Stomach (tissue), 4 donors: ENCODE results near the gene EN2.

Experiments used
- EP300 ChIP-seq: sonication (generic); formaldehyde crosslinking; IDR thresholded peaks from one replicate; pipeline ENCODE4 v1.6.1; 2017; ENCODE audit warnings: antibody characterized with exemption
- POLR2A ChIP-seq, 4 donors: fragments of 450-650 bp; IDR thresholded peaks; one replicate each; pipeline ENCODE4 v1.6.1; 2016; ENCODE audit warnings: antibody characterized with exemption in 4 of 4, control low read depth in 2 of 4, mild to moderate bottlenecking in 1 of 4, moderate library complexity in 1 of 4
- POLR2AphosphoS5 ChIP-seq, 3 donors: sonication (generic); formaldehyde crosslinking; IDR thresholded peaks; one replicate each; pipeline ENCODE4 v1.6.1; 2016; ENCODE audit warnings: antibody characterized with exemption in 3 of 3
- TF ChIP-seq, protein P1 (sequence below), 7 experiments: fragments of 450-650 bp in 4 of 7; fragments of 200-600 bp in 3 of 7; sonication (generic) in 3 of 7; IDR thresholded peaks; one replicate each; pipeline ENCODE4 v1.5.1; 2016 to 2019; ENCODE audit warnings: antibody characterized with exemption in 7 of 7, control low read depth in 2 of 7, mild to moderate bottlenecking in 1 of 7

DNA sequence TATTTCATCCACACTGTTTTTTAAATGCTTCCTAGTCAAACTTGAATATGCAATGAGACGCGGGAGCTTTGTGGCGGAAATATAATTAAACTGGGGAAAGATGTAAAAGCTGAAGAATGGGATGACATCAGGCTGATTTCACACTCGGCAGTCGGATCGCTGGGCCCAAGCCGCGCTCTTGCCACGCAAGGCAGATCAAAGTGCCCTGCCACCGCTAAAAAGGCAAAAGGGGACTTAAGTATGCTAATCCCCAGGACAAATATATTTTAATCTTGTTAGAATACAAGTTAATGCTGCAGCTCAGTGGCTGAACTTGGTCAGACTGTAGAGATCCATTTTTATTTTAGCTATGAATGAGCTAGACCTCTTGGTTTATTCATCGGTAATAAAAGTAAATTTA, 13.8 kb downstream of the EN2 start:
- TF ChIP-seq POLR2A (IDR thresholded peaks at IDR 0.05) (no peak), EP300 (no peak), POLR2AphosphoS5 (IDR thresholded peaks at IDR 0.05) (no peak)
- TF ChIP-seq, protein P1, sequence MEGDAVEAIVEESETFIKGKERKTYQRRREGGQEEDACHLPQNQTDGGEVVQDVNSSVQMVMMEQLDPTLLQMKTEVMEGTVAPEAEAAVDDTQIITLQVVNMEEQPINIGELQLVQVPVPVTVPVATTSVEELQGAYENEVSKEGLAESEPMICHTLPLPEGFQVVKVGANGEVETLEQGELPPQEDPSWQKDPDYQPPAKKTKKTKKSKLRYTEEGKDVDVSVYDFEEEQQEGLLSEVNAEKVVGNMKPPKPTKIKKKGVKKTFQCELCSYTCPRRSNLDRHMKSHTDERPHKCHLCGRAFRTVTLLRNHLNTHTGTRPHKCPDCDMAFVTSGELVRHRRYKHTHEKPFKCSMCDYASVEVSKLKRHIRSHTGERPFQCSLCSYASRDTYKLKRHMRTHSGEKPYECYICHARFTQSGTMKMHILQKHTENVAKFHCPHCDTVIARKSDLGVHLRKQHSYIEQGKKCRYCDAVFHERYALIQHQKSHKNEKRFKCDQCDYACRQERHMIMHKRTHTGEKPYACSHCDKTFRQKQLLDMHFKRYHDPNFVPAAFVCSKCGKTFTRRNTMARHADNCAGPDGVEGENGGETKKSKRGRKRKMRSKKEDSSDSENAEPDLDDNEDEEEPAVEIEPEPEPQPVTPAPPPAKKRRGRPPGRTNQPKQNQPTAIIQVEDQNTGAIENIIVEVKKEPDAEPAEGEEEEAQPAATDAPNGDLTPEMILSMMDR (IDR thresholded peaks at IDR 0.05), result no peak
